Fibroblast of lung (primary cell): ENCODE data around the gene WDR64. TPM values are rescaled to one million over a fixed set of nuclear protein-coding genes. Genes with fewer than 3 reads are reported as not detected.

Experiments
- DNase-seq, 2 donors: peaks; one replicate each; pipeline versions ENCODE4 v3.0.0 to v3.0.0-alpha.2; 2010; ENCODE audit warnings: low read depth in 2 of 2
- H2AFZ ChIP-seq: 2 replicates; pipeline ENCODE4 v1.5.1; 2012; ENCODE audit warnings: low read length, control low read depth, inconsistent platforms
- H3K27ac ChIP-seq: 2 replicates; pipeline ENCODE4 v1.5.1; 2011; ENCODE audit warnings: low read length, control low read depth; ENCODE audit not compliant: insufficient read depth
- H3K27me3 ChIP-seq: 2 replicates; pipeline ENCODE4 v1.5.1; 2011; ENCODE audit warnings: mild to moderate bottlenecking, low read length; ENCODE audit not compliant: control insufficient read depth, insufficient read depth
- H3K36me3 ChIP-seq: 2 replicates; pipeline ENCODE4 v1.5.1; 2011; ENCODE audit warnings: low read length; ENCODE audit not compliant: control insufficient read depth, insufficient read depth
- H3K4me1 ChIP-seq: 2 replicates; pipeline ENCODE4 v1.5.1; 2011; ENCODE audit warnings: low read length; ENCODE audit not compliant: control insufficient read depth, insufficient read depth; ENCODE audit errors: extremely low read depth
- H3K4me2 ChIP-seq: 2 replicates; pipeline ENCODE4 v1.5.1; 2011; ENCODE audit warnings: low read length, control low read depth; ENCODE audit not compliant: insufficient read depth; ENCODE audit errors: extremely low read depth
- H3K4me3 ChIP-seq, 4 experiments: fragments of 200-600 bp in 1 of 4; sonication (generic) in 1 of 4; replicated peaks in 1 of 4; 2 replicates each; pipeline ENCODE4 v1.5.1; 2011 to 2016; ENCODE audit warnings: low read length in 4 of 4, low read depth in 3 of 4, mild to moderate bottlenecking in 3 of 4, control low read depth in 2 of 4, inconsistent platforms in 1 of 4, mixed read lengths in 1 of 4; ENCODE audit not compliant: insufficient read depth in 1 of 4; ENCODE audit errors: control extremely low read depth in 1 of 4
- H3K79me2 ChIP-seq: 2 replicates; pipeline ENCODE4 v1.5.1; 2012; ENCODE audit warnings: mild to moderate bottlenecking, low read length, inconsistent platforms; ENCODE audit not compliant: control insufficient read depth, insufficient read depth
- H3K9ac ChIP-seq: 2 replicates; pipeline ENCODE4 v1.5.1; 2011; ENCODE audit warnings: mild to moderate bottlenecking, low read length, control low read depth; ENCODE audit not compliant: insufficient read depth
- H3K9me3 ChIP-seq: 2 replicates; pipeline ENCODE4 v1.5.1; 2012; ENCODE audit warnings: low read depth, low read length; ENCODE audit not compliant: control insufficient read depth, insufficient read depth
- H4K20me1 ChIP-seq: 2 replicates; pipeline ENCODE4 v1.5.1; 2011; ENCODE audit warnings: low read length; ENCODE audit not compliant: control insufficient read depth, insufficient read depth; ENCODE audit errors: extremely low read depth
- CTCF ChIP-seq, 2 donors: IDR thresholded peaks in 1 of 2; conservative IDR thresholded peaks in 1 of 2; 1 replicate in 1 of 2; 2 replicates in 1 of 2; pipeline ENCODE4 v1.5.1; 2011 to 2012; ENCODE audit warnings: low read length in 2 of 2, control low read depth in 1 of 2, inconsistent platforms in 1 of 2, low read depth in 1 of 2, mild to moderate bottlenecking in 1 of 2
- EZH2 ChIP-seq: IDR thresholded peaks from 2 replicates; pipeline ENCODE4 v1.5.1; 2012; ENCODE audit warnings: low read length, control low read depth, mild to moderate bottlenecking; ENCODE audit errors: missing control alignments
- polyA plus RNA-seq, 2 donors: library from polyadenylated mRNA; depleted of rRNA in 1 of 2; stranded (reverse) in 1 of 2; unstranded in 1 of 2; fragments of >200 nt; gene quantifications; 2 replicates each; pipeline ENCODE4 v1.2.1, GENCODE V29; 2011 to 2012; ENCODE audit warnings: missing spikeins in 1 of 2
- total RNA-seq: library from RNA; depleted of rRNA; stranded (reverse); fragments of >200 nt; gene quantifications from 2 replicates; pipeline ENCODE4 v1.2.1, GENCODE V29; 2014

WDR64 gene
- total and polyA plus RNA-seq, 2 donors (not counting 1 experiment from before 2014, with no cell fraction given), result not detected

- DNase-seq, result peak; percentile 81 to 87
- H3K9me3 ChIP-seq, result no peaks in the 10 kb centered on the region
- H3K4me1 ChIP-seq, result peaks cover 12% of the 10 kb centered on the region
Observed at GRCh38 chr1:241821363-241821762, 169.3 kb downstream of the WDR64 start.

DNA sequence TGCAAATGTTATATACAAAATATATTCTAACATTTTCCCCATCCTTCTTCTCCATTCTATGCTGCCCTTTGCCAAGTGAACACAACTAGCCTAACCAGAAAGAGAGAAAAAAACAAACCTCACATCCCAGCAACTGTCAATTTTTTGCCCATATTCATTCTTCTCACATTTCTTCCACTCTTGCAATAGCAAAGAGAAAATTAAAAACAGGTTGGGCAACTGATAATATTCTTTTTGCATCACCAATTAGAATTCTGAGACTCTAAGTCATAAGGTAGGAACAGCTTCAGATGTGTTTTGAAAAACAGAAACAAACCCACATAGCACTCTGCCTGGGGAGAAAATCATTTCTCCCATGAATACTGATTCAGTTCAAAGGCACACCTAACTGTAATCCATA is 170.8 kb downstream of the WDR64 start:
- H4K20me1 ChIP-seq, result no peaks in the 10 kb centered on the region
- DNase-seq, result no peak
- no peaks in the 10 kb centered on the region for H3K27me3 ChIP-seq

More at GRCh38 chr1:241821363-241821762, 169.3 kb downstream of the WDR64 start:
- H3K36me3 ChIP-seq, result no peaks in the 10 kb centered on the region
- no peak overlapping the region for H3K9ac ChIP-seq
- H2AFZ ChIP-seq, result no peak overlapping the region
- H3K27ac ChIP-seq, result no peak overlapping the region
- H3K4me3 ChIP-seq, result no peak overlapping the region
- no peak for TF ChIP-seq CTCF (conservative IDR thresholded peaks at IDR 0.05 in 1 of 2, IDR thresholded peaks at IDR 0.05 in 1 of 2; ENCODE audit: low read depth in 1 of 2, low read length in 2 of 2)
- TF ChIP-seq EZH2, result no peak
- H4K20me1 ChIP-seq, result no peaks in the 10 kb centered on the region
- peak overlapping the region; percentile 23 for H3K4me2 ChIP-seq
- no peaks in the 10 kb centered on the region for H3K79me2 ChIP-seq
- H3K27me3 ChIP-seq, result no peaks in the 10 kb centered on the region

GRCh38 chr1:241823925-241824324 is 171.8 kb downstream of the WDR64 start:
- Histone ChIP-seq H3K4me3 (no peak overlapping the region), H3K27ac (no peak overlapping the region), H3K9me3 (no peaks in the 10 kb centered on the region), H3K27me3 (no peaks in the 10 kb centered on the region), H3K79me2 (no peaks in the 10 kb centered on the region), H3K36me3 (no peaks in the 10 kb centered on the region), H3K4me1 (peaks cover 7% of the 10 kb centered on the region), H4K20me1 (no peaks in the 10 kb centered on the region), H2AFZ (no peak overlapping the region), H3K9ac (no peak overlapping the region), H3K4me2 (no peak overlapping the region)
- DNase-seq, result no peak
- TF ChIP-seq CTCF (conservative IDR thresholded peaks at IDR 0.05 in 1 of 2, IDR thresholded peaks at IDR 0.05 in 1 of 2; ENCODE audit: low read depth in 1 of 2, low read length in 2 of 2) (no peak), EZH2 (no peak)

More for the DNA sequence above, 170.8 kb downstream of the WDR64 start:
- Histone ChIP-seq H3K4me1 (peaks cover 4% of the 10 kb centered on the region), H3K9me3 (no peaks in the 10 kb centered on the region), H3K4me3 (no peak overlapping the region), H3K79me2 (no peaks in the 10 kb centered on the region), H3K36me3 (no peaks in the 10 kb centered on the region), H3K4me2 (no peak overlapping the region), H2AFZ (no peak overlapping the region), H3K27ac (no peak overlapping the region), H3K9ac (no peak overlapping the region)
- TF ChIP-seq EZH2, result no peak
- TF ChIP-seq CTCF (conservative IDR thresholded peaks at IDR 0.05 in 1 of 2, IDR thresholded peaks at IDR 0.05 in 1 of 2; ENCODE audit: low read depth in 1 of 2, low read length in 2 of 2), result no peak
